Skin of body (tissue), 2 donors: ENCODE measurements around the gene TBX5. TPM values are rescaled to one million over a fixed set of nuclear protein-coding genes. Genes with fewer than 3 reads are reported as not detected.

Experiments used
- DNase-seq: peaks from one replicate; lab custom pipeline; 2025; lab: John Stamatoyannopoulos, UW
- total RNA-seq: library from RNA; depleted of rRNA; stranded (reverse); fragments of >200 nt; gene quantifications from one replicate; pipeline ENCODE4 v1.2.3, GENCODE V29; 2014

The TBX5 gene
- 1.4 TPM for total RNA-seq

DNA sequence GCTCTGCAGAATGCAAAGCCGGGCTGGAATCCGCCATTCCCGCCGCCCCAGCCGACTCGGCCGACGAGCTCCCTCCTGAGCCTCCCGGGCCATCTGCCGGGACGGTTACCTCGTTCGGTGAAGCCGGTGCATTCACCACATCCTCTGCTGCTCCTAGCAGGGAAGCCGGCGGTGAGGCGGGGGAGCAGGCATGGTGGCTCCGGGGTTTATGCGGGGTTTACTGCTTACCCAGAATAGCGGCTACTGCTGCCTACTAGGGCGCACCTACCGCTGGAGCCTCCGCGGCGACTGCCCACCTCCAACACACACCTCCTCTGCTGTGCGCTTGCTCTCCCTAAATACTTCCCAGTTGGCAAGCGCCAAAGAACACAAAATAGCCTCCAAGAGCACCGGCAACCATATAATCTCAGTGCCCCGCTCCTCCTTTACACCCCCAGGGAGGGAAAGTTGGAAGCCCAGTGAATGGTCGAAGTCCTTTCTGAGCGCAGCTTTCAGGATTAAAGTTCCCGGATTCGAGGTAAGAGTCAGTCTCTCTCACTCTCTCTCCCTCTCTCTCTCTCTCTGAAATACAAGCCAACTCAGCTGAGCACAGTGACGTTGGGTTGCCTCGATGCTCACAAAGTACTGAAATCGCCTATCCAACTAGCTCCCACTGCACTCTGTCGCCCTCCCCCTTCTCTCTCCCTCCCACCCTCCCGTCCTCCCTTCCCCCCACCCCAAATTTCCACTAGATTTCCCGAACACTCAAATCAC lies at the start of gene TBX5:
TBX5 (minus strand) TSS at position 626 of the 753 bp plus-strand sequence. CDS start 2,246 bp downstream, outside the sequence.
- DNase-seq: no peak

DNA sequence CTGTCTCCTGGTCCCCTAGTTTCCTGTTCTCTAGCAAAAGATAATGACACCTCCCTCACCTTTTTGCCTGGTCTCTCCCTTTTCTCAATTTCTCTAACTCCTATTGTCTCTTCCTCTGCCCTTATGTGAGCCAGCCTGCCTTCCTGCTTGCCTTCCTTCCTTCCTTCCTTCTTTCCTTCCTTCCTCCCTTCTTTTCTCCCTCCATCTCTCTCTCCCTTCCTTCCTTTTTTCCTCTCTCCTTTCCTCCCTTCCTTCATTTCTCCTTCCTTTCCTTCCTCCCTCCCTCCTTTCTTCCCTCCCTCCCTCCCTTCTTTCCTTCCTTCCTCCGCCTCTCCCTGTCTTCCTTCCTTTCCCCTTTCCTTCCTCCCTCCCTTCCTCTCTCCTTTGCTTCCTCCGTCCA lies 45.7 kb upstream of the TBX5 start:
- no peak for DNase-seq

DNA sequence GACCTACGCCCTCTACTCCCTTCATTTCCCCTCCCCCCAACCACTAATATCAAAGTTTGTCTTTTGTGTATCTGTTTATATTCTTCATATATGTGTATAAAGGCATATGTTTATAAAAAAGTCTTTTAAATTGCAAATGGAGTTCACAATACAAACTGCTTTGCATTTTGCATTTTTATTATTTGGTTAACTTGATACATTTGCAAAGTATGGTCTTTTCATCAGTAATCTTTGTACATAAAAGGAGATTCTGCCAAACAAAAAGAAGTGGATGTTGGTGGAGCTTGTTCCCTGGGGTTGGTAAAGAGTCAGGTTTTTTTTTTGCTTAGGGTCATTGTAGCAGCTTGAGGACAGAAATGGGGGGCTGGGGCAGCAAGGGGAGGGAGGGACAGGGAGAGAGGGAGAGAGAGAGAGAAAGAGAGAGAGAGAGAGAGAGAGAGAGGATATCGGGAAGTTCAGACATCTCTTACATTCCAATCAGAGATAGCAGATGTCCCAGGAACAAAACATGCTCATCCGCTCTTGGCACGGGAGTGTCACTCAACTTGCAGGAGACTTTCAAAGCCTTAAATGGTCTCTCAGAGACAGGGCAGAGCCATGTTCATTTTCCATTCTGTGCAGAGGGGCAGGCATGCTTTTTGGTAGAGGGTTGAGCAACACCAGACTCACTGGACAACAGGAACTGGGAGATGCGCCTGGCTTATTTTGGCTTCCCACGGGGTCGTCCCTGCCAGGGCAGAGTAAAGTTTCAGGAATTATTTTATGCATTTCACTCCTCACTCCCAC lies 44.8 kb upstream of the TBX5 start:
- no peak for DNase-seq

DNA sequence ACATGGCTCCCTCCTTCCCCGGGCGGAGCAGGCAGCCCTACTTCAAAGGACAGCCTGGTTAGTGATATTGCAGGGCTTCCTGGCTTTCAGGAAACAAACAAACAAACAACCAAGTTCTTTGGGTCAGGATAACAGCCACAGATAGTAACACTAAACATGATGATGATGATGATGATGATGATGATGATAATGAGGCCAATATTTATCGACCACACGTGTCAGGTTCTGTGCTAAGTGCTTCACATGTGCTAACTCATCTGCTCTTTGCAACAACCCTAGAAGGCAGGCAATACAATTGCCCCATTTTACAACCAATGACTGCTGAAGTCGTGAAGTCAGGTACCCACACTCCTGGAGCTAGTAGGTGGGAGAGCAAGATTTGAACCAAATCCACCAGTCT lies 44.1 kb upstream of the TBX5 start:
- DNase-seq: no peak

DNA sequence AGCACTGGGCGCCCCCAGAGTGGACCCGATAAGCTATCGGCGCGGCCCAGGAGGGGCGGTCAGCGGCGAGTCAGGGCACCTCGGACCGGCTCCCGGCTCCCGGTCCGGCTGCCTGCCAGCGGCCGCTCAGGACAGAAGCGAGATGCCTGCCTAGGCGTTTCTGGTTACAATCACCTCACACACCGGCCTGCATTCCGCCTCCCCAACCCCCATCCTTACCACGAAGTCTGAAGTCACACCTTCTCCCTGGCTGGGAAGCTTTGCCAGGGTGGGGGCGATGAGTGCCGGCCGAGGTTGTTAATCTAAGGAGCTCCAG lies 42.6 kb upstream of the TBX5 start:
- DNase-seq: no peak

DNA sequence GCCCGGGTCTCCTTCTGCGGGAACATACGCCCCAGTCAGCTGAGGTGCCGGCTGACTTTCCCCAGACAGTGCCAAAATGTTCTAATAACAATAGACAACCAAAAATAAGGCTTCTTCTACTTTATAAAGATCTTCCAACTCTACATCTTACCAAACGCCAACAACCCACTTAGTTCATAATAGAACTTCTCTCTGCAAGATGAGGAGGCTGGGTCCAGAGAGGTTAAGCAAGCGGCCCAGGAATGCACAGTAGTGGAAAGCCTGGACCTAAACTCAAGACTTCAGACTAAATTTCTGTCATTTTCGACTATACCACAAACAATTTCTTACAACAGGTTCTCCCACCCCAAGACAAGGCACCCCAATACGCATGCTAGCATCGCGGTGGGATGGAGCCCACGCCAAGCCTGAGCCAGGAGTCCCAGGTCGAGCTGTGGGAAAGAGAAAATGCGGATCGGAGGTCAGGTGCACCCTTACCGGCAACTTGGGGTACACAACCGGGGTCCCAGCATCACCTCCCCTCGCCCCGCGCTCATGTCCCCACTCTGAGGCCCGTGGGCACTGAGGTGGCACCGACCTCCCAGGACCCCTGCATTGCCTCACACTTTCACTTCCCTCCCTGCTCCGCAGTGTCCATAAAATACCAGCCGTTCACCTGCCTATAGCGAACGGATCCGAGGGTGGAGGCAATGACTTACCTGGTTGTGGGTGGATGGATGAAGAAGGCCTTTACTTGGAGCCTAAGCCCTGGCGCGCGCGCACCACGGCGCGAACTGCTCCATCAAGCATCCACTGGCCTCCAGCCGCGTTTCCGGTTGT lies 42.1 kb upstream of the TBX5 start:
- DNase-seq: no peak

DNA sequence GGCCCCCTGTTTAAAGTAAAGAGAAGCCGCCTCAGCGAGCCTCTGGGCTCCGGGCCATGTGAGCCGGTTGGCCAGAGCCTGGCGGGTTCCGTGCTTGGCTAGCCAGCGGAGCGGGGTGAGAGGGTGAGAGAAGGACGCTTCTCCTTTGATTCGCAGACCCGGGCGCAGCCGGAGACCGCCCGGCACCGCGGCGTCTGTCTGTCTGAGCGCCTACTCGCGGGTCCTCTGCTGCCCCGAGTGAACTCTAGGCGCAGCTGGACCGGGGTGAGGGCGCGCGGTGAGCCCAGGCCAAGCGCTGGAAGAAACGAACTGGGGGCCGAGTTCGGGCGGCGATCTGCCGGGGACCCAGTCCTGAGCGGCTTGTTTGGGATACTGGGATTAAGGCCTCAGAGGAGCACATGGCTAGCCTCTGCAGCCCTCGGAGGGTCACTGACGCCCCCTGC lies 41.4 kb upstream of the TBX5 start:
- no peak for DNase-seq

DNA sequence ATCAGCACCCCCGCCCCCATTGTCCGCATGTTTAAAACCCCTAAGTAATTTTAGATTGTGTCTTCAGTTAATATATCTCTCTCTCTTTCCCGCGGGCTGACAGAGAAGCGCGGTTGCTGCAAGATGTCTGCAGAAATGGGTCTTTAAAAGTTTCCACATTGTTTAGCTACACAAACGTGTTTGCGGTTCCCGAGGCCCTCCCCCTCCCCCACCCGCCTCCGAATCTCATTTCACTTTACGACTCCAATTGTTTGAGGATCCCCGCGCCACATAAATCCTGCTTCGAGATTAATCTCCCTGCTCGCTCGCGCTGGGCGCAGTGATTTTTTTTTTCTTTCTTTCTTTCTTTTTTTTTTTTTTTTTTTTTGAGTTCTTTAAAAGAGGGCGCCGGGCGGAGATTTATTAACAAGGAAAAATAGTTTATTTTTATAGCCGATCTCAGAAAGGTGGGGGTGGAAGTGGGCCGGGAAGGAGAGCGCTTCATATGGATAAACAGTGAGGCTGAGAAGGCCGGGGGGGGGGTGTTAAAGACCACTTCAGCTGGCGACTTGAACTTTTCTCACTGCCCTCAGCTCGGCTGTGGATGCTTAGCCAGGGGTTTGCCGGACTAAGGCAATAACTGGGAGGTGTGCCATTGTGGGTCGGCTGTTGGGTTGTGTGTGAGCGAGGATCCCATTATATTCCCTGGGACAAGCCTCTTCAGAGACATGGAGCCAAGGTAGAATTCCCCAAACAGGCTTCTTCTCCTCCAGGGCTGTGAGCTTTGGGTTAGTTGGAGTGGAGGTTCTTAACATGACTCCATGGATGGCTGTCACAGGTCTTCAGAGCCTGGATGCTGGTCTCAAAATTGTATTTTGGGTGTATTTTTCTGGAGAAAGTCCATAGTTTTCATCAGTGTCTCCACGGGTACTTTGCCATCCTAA lies 39.7 kb upstream of the TBX5 start:
- DNase-seq: no peak

DNA sequence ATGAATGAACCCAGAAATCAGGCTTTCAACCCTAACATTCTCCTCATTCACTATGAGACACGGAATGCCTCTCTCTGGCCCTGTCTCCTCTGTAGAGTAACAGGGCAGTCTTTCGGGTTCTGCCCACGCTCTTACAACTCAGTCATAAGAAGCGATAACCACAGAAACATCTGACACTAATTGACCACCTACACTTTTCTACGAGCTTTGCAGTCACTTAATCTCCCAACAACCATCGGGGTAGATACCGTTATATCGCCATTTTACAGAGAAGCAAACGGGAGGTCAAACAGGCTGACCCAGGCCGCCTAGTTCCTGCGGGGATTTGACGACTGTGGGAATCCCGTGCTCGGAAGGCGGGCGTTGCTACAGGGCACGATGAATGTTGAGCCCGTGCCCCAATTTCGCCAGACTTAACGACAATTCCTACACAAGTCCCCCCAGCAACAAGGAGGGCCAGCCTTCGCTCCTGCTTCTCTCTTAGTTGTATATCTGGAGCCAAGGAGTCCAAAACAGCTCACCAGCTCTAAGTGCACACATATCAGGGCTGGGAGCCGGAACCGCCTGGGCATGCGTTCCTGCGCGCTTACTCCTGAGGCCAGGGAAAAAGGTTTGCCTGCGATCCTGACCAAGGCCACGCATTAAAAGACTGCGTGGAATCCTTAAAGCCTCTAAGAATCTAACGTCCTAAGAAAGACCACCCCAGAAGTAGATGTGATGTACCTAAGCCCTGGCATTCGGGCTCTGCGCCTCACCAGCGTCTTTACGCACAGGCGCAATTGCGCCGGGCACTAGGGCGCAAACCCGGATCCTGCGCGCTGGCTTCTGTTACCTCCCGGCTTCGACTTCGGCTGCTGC lies 38.7 kb upstream of the TBX5 start:
- DNase-seq: no peak

DNA sequence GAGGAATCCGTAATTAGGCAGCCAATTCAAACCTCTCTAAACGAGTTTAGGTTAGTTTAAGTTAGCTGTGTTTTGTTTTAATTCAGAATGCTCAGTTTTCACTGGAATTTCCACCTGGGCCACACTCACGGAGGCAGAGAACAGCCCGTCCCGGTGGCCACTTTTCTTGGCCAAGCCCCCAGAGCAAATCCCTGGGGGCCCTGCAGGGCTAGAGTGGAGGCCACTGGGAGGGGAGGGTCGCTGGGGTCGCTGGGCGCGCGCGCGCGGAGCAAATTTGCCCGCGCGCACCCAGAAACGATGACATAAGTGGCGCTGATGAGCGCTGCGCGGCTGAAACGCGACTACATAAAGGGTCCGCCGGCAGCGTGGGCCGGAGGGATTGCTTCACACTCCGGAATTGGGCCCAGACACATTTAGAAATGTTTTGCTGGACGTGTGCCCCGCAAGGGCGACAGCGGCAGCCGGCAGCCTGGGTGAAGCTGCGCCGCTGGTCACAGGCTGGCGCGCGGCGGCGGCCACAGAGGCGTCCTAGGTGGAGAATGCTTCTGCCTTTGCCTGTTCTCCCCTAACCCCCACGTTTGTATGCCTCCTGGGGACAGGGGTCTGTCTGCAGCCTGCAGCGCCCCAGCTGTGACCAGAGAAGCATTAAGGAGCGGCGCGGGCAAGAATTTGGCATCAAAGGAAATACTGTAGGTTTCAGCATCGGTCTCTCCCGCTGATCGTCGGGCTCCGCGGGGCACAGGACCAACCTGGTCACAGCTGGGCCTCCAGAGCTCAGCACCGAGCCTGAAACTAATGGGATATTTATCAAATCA lies 37.9 kb upstream of the TBX5 start:
- no peak for DNase-seq

DNA sequence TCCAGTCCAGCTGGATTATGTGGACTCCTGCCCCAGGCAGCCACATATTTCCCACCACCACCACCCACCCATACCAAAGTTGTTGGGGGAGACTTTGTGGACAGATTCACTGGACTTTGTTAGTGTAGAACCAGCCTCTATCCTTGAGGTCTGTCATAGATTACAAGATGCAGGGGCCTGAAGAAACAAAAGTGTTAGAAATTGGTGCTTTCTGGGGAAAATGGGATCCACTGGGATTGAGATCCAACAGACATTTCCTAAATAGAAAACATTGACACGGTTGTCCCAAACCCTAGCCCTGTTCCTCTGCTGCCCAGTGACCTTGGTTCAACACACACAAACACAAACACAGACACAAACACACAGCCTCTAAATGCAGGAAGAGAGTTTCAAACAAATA lies 36.6 kb upstream of the TBX5 start:
- no peak for DNase-seq

DNA sequence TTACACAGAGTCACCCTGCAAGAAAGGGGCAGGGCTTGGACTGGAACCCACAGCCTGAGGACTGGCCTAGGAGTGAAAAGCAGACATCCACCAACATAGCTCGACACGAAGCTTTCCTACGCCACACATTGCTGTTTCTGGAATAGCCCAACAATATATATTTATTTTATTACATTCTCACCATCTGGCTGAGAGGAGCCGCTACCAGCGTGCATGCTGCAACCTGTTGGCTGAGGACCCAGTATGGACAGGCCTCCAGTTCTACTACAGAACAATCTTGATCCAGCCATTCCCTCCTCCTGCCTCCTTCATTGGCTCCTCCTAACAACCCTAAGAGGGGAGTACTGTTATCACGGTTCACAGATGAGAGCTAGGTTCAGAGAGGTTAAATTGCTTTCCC lies 35.6 kb upstream of the TBX5 start:
- DNase-seq: no peak

DNA sequence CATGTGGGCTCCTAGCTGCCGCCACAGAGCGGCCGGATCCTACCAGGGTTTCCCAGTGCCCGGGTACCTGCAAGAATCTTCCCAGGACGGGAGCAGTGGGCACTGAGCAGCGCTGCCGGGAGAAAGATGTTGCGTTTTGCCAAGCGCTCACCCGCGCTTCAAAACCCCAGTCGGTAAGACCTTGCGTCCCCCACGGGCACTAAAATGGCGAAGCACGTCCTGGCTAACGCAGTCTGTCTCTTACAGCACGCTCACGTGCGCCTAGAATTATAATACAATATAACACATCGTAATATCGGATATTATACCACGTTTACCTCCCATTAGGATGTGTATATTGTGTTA lies 35.1 kb upstream of the TBX5 start:
- no peak for DNase-seq

DNA sequence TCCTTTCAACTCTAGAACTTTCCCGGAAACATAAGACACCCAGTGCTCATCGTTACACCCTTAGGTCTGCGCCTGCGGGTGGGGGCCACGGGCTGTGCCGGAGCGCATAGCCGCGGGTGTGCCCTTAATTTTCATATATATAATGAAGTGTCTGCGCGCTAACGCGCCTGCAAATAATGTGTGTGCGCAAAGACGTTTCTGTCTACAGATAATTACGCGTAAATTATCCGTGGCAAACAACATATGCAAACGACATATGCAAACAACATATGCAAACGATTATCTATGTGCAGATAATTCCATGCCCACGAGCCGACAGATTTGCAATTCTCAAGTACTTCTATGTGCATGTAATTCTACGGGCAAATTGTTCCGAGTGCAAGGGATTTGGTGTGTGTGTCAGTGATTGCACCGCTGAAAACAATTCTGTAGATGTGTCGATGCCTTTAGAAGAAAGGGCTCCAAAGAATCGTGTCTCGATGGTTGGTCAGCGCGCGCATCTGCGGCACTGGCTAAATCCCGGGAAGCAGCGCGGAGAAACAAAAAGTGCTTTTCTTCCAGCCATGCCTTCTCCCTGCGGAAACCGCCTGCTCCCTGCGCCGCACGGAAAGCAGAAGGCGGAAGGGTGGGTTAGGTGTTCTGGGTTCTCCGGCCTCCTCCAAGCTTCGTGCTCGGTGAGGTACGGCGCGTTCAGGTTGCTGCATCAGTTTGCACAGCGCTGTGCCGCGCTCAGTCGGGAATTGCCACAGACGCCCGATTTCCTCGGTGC lies 34.5 kb upstream of the TBX5 start:
- no peak for DNase-seq

DNA sequence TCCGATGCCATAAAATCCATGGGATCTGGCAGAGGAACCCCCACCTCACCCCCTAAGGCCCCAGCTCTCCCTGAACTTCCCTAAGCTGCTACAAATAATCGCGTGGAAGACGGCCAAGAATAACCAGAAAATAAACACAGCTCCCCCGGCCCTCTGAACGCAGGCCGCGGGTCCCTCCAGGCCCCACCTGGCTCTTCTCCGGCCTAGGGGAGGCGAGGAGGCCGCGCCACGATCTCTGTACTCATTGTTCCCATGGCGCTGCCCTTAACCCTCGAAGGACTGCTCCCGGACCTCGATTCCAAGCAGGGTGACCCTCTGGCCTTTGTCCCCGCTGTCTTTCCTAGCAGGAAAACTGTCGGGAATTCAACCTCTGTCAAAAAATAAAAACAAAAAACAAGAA lies 33.9 kb upstream of the TBX5 start:
- no peak for DNase-seq

DNA sequence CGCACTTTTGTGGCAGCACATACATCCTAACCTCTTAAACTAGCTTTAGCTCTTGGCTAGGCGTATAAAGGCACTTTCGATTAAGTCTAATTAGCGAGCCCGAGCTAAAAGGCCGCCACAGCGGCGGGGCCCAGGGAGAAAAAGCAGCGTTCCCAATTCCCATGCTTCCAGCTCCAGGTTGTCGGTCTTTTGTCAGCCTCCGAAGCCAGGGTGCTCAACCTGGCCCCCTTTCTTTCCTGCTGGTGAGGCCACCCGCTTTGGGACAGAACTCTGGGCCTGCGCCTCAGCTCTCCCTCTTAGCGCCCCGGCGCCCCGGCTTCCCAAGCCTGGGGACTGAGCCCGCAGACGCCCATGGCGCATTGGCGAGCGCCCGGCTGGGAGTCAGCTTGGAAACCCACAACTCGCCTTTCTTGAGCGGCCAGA lies 33.3 kb upstream of the TBX5 start:
- DNase-seq: no peak

DNA sequence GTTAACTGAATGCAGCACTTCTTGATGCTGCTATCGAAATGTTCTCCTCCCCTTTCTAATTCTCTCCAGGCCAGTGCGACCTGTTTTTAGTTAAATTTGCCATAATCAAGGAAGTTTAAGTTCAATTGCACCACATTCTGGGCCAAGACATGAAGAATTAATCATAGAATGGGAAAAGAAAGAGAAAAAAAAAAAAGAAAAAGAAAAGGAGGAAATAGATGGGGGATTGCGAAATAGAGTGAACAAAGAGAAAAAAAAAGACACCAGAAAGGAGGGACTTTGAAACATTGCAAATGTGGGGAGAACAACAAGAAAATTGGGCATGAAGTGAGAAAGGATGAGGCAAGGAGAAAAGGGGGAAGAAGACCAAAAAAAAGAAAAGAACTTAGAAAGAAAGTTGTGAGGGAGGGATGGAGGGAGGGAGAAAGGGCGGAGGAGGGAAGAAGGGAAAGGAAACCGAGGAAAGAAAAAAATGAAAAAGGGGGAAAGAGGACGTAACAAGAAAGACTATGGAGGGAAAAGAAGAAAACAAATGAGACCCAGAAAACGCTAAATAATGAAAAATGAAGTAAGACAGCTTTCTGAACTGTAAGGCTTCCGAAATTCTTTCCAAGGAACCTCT lies 32.8 kb upstream of the TBX5 start:
- no peak for DNase-seq

DNA sequence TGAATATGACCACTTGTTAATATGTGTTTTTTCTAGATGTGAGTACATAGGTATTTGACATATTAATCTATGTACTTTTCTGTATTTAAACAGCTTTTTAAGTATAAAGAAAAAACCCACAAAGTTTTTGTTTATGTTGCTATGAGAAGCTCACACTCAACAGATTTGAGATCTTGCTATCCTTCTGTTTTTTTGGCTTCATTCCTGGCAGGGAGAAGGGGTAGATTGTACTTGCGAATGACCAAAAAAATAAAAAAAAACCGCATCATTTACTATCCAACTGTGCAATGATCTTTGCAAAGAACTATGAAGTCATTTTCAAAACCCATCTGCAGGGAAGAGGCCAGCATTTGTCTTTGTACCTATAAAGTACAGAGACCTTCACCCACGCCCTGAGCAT lies 28.4 kb upstream of the TBX5 start:
- DNase-seq: no peak
